GM12878 (cell line): ENCODE measurements around the gene NAA10.

Experiments
- MTA2 ChIP-seq: fragments of 450-650 bp; IDR thresholded peaks from 2 replicates; pipeline ENCODE4 v1.6.1; 2016; ENCODE audit warnings: low read depth, mild to moderate bottlenecking, moderate library complexity
- MXI1 ChIP-seq: fragments of 150-350 bp; IDR thresholded peaks from 2 replicates; pipeline ENCODE4 v1.6.1; 2011; ENCODE audit warnings: low read depth, mild to moderate bottlenecking, inconsistent platforms, low read length, improper control_type of control experiment
- NRF1 ChIP-seq: conservative IDR thresholded peaks from 2 replicates; pipeline ENCODE4 v1.6.1; 2011; ENCODE audit warnings: mild to moderate bottlenecking, low read depth, low read length, improper control_type of control experiment
- SUZ12 ChIP-seq: fragments of 200-600 bp; sonication (generic); IDR thresholded peaks from one replicate; pipeline ENCODE4 v1.6.1; 2018; ENCODE audit warnings: antibody characterized with exemption, mild to moderate bottlenecking; ENCODE audit not compliant: unreplicated experiment
- ZNF274 ChIP-seq: IDR thresholded peaks from one replicate; pipeline ENCODE4 v1.8.0; 2011; ENCODE audit not compliant: insufficient read length, insufficient read depth

- TF ChIP-seq SUZ12 (no peak), NRF1 (no peak), ZNF274 (no peak), MXI1 (no peak), MTA2 (no peak)
Measured at GRCh38 chrX:153885968-153886903, 48.6 kb downstream of the NAA10 start, which contains the start of gene L1CAM.
